Adrenal gland (tissue), 5 donors: ENCODE data around the gene PTPRD.

ENCODE experiments used
- POLR2A ChIP-seq, 2 donors: fragments of 450-650 bp; IDR thresholded peaks; one replicate each; pipeline ENCODE4 v1.6.1; 2017; ENCODE audit warnings: antibody characterized with exemption in 2 of 2, mild to moderate bottlenecking in 2 of 2, moderate library complexity in 1 of 2
- TF ChIP-seq, protein P1 (sequence below), 6 experiments: fragments of 450-650 bp in 4 of 6; fragments of 200-600 bp in 2 of 6; sonication (generic) in 1 of 6; IDR thresholded peaks; 1 replicate in 5 of 6; 2 replicates in 1 of 6; pipeline versions ENCODE4 v1.5.1 to v1.8.0; 2016 to 2021; ENCODE audit warnings: antibody characterized with exemption in 6 of 6, mild to moderate bottlenecking in 2 of 6, moderate library complexity in 1 of 6
- donor health status: DM: no; HTN: no; CAD: no.

DNA sequence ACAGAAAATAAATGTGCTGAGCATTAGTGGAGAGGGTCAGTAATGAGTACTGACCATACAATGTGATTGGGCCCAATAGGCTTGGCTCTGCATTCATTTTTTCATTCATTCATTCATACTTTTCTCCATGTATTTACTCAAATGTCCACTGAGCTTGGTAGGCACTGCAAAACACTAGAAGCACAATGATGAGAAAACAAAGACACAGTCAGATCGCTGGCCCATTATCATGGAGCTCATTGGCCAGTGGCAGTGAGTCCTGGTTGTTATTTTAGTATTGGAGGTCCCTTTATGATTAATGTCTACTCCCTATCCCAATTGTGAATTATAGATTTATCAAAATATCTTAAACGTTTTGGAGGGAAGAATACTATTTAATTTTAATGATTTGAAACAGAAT, 1733.5 kb downstream of the PTPRD start:
- TF ChIP-seq, protein P1, sequence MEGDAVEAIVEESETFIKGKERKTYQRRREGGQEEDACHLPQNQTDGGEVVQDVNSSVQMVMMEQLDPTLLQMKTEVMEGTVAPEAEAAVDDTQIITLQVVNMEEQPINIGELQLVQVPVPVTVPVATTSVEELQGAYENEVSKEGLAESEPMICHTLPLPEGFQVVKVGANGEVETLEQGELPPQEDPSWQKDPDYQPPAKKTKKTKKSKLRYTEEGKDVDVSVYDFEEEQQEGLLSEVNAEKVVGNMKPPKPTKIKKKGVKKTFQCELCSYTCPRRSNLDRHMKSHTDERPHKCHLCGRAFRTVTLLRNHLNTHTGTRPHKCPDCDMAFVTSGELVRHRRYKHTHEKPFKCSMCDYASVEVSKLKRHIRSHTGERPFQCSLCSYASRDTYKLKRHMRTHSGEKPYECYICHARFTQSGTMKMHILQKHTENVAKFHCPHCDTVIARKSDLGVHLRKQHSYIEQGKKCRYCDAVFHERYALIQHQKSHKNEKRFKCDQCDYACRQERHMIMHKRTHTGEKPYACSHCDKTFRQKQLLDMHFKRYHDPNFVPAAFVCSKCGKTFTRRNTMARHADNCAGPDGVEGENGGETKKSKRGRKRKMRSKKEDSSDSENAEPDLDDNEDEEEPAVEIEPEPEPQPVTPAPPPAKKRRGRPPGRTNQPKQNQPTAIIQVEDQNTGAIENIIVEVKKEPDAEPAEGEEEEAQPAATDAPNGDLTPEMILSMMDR (IDR thresholded peaks at IDR 0.05), result no peak
- no peak for TF ChIP-seq POLR2A (IDR thresholded peaks at IDR 0.05)
